Kidney (tissue), 14 donors: Measurements from ENCODE around the gene ALDH1L1. TPM values are rescaled to one million over a fixed set of nuclear protein-coding genes. Genes with fewer than 3 reads are reported as not detected.

Experiments used
- DNase-seq, 5 donors: peaks; one replicate each; pipeline ENCODE4 v3.0.0-alpha.2; 2013 to 2020
- FAIRE-seq: peaks from 2 replicates; lab custom pipeline; 2012; peaks lifted over from hg19 to GRCh38; lab: Jason Lieb, UNC
- H3K27ac ChIP-seq, 2 donors: one replicate each; pipeline ENCODE4 v1.7.0; 2013; ENCODE audit warnings: low read depth in 2 of 2, low read length in 2 of 2, inconsistent platforms in 1 of 2
- H3K27me3 ChIP-seq: one replicate; pipeline ENCODE4 v1.7.1; 2013; ENCODE audit warnings: low read length, inconsistent platforms; ENCODE audit not compliant: control insufficient read depth, insufficient read depth
- H3K36me3 ChIP-seq, 3 donors: one replicate each; pipeline versions ENCODE4 v1.7.0 to v1.7.1; 2013; ENCODE audit warnings: low read length in 3 of 3, control low read depth in 1 of 3, inconsistent platforms in 1 of 3; ENCODE audit not compliant: insufficient read depth in 3 of 3, control insufficient read depth in 2 of 3
- H3K4me1 ChIP-seq, 3 donors: one replicate each; pipeline versions ENCODE4 v1.7.0 to v1.7.1; 2013; ENCODE audit warnings: low read length in 3 of 3, inconsistent platforms in 1 of 3, low read depth in 1 of 3; ENCODE audit not compliant: control insufficient read depth in 2 of 3, insufficient read depth in 2 of 3
- H3K4me3 ChIP-seq, 3 donors: one replicate each; pipeline versions ENCODE4 v1.7.0 to v1.8.1; 2013; ENCODE audit warnings: low read length in 3 of 3, control low read depth in 1 of 3, inconsistent platforms in 1 of 3
- H3K9ac ChIP-seq, 3 donors: one replicate each; pipeline versions ENCODE4 v1.7.0 to v1.7.1; 2013; ENCODE audit warnings: low read length in 3 of 3, control low read depth in 1 of 3, inconsistent platforms in 1 of 3
- H3K9me3 ChIP-seq, 3 donors: one replicate each; pipeline versions ENCODE4 v1.7.0 to v1.7.1; 2013; ENCODE audit warnings: low read length in 3 of 3, control low read depth in 1 of 3, inconsistent platforms in 1 of 3; ENCODE audit not compliant: control insufficient read depth in 2 of 3, insufficient read depth in 1 of 3
- CTCF ChIP-seq: IDR thresholded peaks from 3 replicates; pipeline ENCODE4 v1.5.1; 2012; ENCODE audit warnings: mild to moderate bottlenecking, moderate library complexity, borderline replicate concordance; ENCODE audit not compliant: insufficient read depth; ENCODE audit errors: extremely low read depth
- intact Hi-C: fragments of 100-400 bp; cut with DNase I; formaldehyde crosslinking; loops from one replicate; pipeline ENCODE4 v1.11.1; 2022
- polyA plus RNA-seq: library from polyadenylated mRNA; stranded (reverse); fragments of 350-450 nt; fragmentation: Illumina TruSeq; extraction: RNeasy Lipid Tissue Mini Kit (QIAGEN cat#74804); gene quantifications from one replicate; pipeline ENCODE4 v1.2.3, GENCODE V29; 2014; ENCODE audit warnings: low read depth, low replicate concordance; ENCODE audit not compliant: insufficient read depth
- total RNA-seq: library from RNA; stranded (reverse); fragmentation: NEBNext Ultra II Directional; extraction: Animal tissue kit (Norgen Biotek cat#: 25700); gene quantifications from one replicate; pipeline ENCODE4 v1.2.1, GENCODE V29; 2021
- donor health status: control.
- donor health status: control.
- donor health status: control.
- donor health status: control.
- donor health status: control.
- donor health status: DM: yes; HTN: yes; CAD: no.
- donor health status: Normal renal cell carcinoma (clear cell type).

Gene ALDH1L1
- total and polyA plus RNA-seq, 2 donors from 2014 or later, result 60.0 to 199 TPM

GRCh38 chr3:126132751-126133511 is 47.5 kb downstream of the ALDH1L1 start:
- no peak for FAIRE-seq
- Histone ChIP-seq H3K4me3 (no peak overlapping the region), H3K36me3 (peaks cover 0 to 38% (median 21%) of the 10 kb centered on the region in 3 donors), H3K27ac (no peak overlapping the region), H3K4me1 (peaks cover 0 to 3% (median 0%) of the 10 kb centered on the region in 3 donors), H3K27me3 (no peaks in the 10 kb centered on the region), H3K9ac (no peak overlapping the region), H3K9me3 (no peaks in the 10 kb centered on the region)
- no peak for TF ChIP-seq CTCF
- peak; percentile 31 to 73 (median 63) for DNase-seq
- intact Hi-C loops, result loop anchor here (10.0 kb wide), 1 partner anchor 112 kb away; no protein-coding TSS in a partner anchor

GRCh38 chr3:126131881-126132750 is 48.3 kb downstream of the ALDH1L1 start:
- peak in 4 of 5 donors; percentile 9 to 45 (median 22) for DNase-seq
- FAIRE-seq, result no peak
- H3K9me3 ChIP-seq, result no peaks in the 10 kb centered on the region
- TF ChIP-seq CTCF, result no peak
- H3K4me1 ChIP-seq, result peaks cover 0 to 3% (median 0%) of the 10 kb centered on the region in 3 donors
- no peak overlapping the region for H3K9ac ChIP-seq
- H3K27me3 ChIP-seq, result no peaks in the 10 kb centered on the region
- H3K4me3 ChIP-seq, result no peak overlapping the region
- intact Hi-C loops, result loop anchor here (10.0 kb wide), 1 partner anchor 113 kb away; no protein-coding TSS in a partner anchor
- H3K27ac ChIP-seq, result no peak overlapping the region
- H3K36me3 ChIP-seq, result peaks cover 0 to 32% (median 17%) of the 10 kb centered on the region in 3 donors

GRCh38 chr3:126130981-126131745 is 49.2 kb downstream of the ALDH1L1 start:
- Histone ChIP-seq H3K4me3 (no peak overlapping the region), H3K27ac (no peak overlapping the region), H3K9ac (no peak overlapping the region), H3K27me3 (no peaks in the 10 kb centered on the region), H3K9me3 (no peaks in the 10 kb centered on the region), H3K36me3 (peaks cover 0 to 31% (median 9%) of the 10 kb centered on the region in 3 donors), H3K4me1 (peaks cover 0 to 3% (median 0%) of the 10 kb centered on the region in 3 donors)
- peak in 3 of 5 donors; percentile 8 to 69 (median 30) for DNase-seq
- no peak for FAIRE-seq
- intact Hi-C loops, result loop anchor here (10.0 kb wide), 1 partner anchor 114 kb away; no protein-coding TSS in a partner anchor
- TF ChIP-seq CTCF, result no peak
